NCI-H2227 (cell line): ENCODE measurements around the gene TARS2.

Experiments
- DNase-seq: peaks from one replicate; lab custom pipeline; 2025; ENCODE audit not compliant: unreplicated experiment; lab: John Stamatoyannopoulos, UW

The TARS2 gene

DNA sequence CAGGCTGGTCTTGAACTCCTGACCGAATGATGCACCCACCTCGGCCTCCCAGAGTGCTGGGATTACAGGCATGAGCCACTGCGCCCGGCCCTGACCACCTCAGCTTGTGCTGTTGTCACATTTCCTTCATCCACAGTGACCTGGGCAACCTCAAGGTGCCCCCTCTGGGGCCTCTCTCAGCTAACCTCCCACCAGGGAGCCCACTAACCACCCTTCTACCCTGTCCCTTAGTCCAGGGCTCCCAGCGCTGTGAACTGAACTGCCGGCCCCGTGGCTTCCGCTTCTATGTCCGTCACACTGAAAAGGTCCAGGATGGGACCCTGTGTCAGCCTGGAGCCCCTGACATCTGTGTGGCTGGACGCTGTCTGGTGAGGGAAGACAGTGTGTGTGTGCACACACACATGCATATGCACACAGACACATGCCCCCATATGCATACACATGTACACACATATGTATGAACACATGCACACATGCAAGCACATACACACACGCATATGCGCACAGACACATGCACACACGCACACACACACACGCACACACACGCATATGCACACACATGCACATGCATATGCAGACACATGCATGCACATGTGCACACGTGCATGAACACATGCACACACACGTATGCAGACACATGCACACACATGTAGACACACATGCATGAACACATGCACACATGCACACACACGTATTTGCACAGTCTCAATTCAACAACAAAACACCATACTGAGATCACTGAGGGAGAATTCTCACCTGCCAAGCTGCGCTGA lies 68.2 kb downstream of the TARS2 start:
- no peak for DNase-seq

GRCh38 chr1:150555971-150556865 lies 69.0 kb downstream of the TARS2 start:
- no peak for DNase-seq

DNA sequence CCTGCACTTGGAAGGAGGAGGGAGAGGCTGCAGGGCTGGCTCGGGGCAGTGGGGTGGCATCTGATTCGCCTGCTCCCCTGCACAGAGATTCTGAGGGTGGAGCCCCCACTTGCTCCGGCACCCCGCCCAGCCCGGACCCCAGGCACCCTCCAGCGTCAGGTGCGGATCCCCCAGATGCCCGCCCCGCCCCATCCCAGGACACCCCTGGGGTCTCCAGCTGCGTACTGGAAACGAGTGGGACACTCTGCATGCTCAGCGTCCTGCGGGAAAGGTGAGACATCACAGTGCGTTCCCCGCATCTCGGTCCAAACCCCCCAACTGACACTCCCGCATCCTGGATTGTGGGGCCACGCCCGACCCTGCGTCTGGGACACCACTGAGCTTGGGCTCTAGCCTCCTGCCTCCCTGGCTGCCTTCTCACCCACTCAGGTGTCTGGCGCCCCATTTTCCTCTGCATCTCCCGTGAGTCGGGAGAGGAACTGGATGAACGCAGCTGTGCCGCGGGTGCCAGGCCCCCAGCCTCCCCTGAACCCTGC lies 69.9 kb downstream of the TARS2 start:
- no peak for DNase-seq
